CD4-positive, alpha-beta T cell (primary cell): ENCODE data around the gene GLCCI1. TPM values are rescaled to one million over a fixed set of nuclear protein-coding genes. Genes with fewer than 3 reads are reported as not detected.

Experiments used
- ATAC-seq: fragments of 200-7000 bp; cut with Tn5 transposase; one replicate; pipeline ENCODE4 v1.10.0; 2022; ENCODE audit warnings: mild to moderate bottlenecking; ENCODE audit not compliant: poor library complexity
- CTCF ChIA-PET: fragments of 350-600 bp; sonication (Branson Sonifier 250); formaldehyde crosslinking; loops from one replicate; lab custom pipeline; 2021; ENCODE audit warnings: antibody characterized with exemption, inconsistent platforms; lab: Charles Lee
- POLR2A ChIA-PET: fragments of 350-600 bp; sonication (Branson Sonifier 250); formaldehyde crosslinking; loops from one replicate; lab custom pipeline; 2021; ENCODE audit warnings: antibody characterized with exemption, inconsistent platforms; lab: Charles Lee
- DNase-seq, 14 experiments: peaks; one replicate each; pipeline ENCODE4 v3.0.0-alpha.2; 2013 to 2020; ENCODE audit warnings: mixed read lengths in 2 of 14
- H3K27ac ChIP-seq, 2 donors: one replicate each; pipeline versions ENCODE4 v1.5.1 to v1.7.0; 2013; ENCODE audit warnings: low read length in 2 of 2, low read depth in 1 of 2, mild to moderate bottlenecking in 1 of 2
- H3K27me3 ChIP-seq, 2 experiments: 1 replicate in 1 of 2; 2 replicates in 1 of 2; pipeline versions ENCODE4 v1.6.1 to v1.7.0; 2013; ENCODE audit warnings: low read length in 2 of 2, control low read depth in 1 of 2, mild to moderate bottlenecking in 1 of 2, moderate library complexity in 1 of 2; ENCODE audit not compliant: insufficient read depth in 2 of 2, control insufficient read depth in 1 of 2
- H3K36me3 ChIP-seq: one replicate; pipeline ENCODE4 v1.6.1; 2013; ENCODE audit warnings: low read length, control low read depth; ENCODE audit not compliant: insufficient read depth
- H3K4me1 ChIP-seq: one replicate; pipeline ENCODE4 v1.6.1; 2013; ENCODE audit warnings: low read length, control low read depth; ENCODE audit not compliant: insufficient read depth
- H3K4me3 ChIP-seq: one replicate; pipeline ENCODE4 v1.5.1; 2013; ENCODE audit warnings: mild to moderate bottlenecking, low read length, moderate library complexity
- H3K9me3 ChIP-seq, 2 experiments: 1 replicate in 1 of 2; 2 replicates in 1 of 2; pipeline versions ENCODE4 v1.6.1 to v1.7.0; 2013; ENCODE audit warnings: low read length in 2 of 2, mild to moderate bottlenecking in 2 of 2, control low read depth in 1 of 2, moderate library complexity in 1 of 2; ENCODE audit not compliant: control insufficient read depth in 1 of 2, insufficient read depth in 1 of 2
- H3K27ac Mint-ChIP-seq: one replicate; pipeline ENCODE4 v1.8.0; 2020; ENCODE audit warnings: mixed read lengths
- H3K27me3 Mint-ChIP-seq: one replicate; pipeline ENCODE4 v1.8.0; 2021; ENCODE audit warnings: mixed read lengths
- H3K36me3 Mint-ChIP-seq: one replicate; pipeline ENCODE4 v1.8.0; 2021; ENCODE audit warnings: low read depth, mixed read lengths
- H3K4me1 Mint-ChIP-seq: one replicate; pipeline ENCODE4 v1.8.0; 2021; ENCODE audit warnings: low read depth, mixed read lengths
- H3K4me3 Mint-ChIP-seq: one replicate; pipeline ENCODE4 v1.8.0; 2020; ENCODE audit warnings: mild to moderate bottlenecking, mixed read lengths
- H3K9me3 Mint-ChIP-seq: one replicate; pipeline ENCODE4 v1.8.0; 2020; ENCODE audit warnings: mixed read lengths
- CTCF ChIP-seq: fragments of 200-600 bp; IDR thresholded peaks from one replicate; pipeline ENCODE4 v1.8.0; 2022; ENCODE audit warnings: antibody characterized with exemption, mild to moderate bottlenecking
- intact Hi-C, 2 experiments: fragments of 100-400 bp; cut with DNase I in 1 of 2; cut with micrococcal nuclease in 1 of 2; formaldehyde crosslinking; loops; one replicate each; pipeline versions ENCODE4 v1.15.1 to v1.9.0; 2023 to 2025; cut with DNase I, micrococcal nuclease
- total RNA-seq, 174 experiments: library from RNA in 2 of 174; stranded (reverse) in 2 of 174; gene quantifications; one replicate each; pipeline ENCODE4 v1.2.3 and lab custom pipeline; 2021 to 2026

GLCCI1 gene
- total RNA-seq, 2 experiments from 2014 or later = 22.2 to 22.3 TPM

DNA sequence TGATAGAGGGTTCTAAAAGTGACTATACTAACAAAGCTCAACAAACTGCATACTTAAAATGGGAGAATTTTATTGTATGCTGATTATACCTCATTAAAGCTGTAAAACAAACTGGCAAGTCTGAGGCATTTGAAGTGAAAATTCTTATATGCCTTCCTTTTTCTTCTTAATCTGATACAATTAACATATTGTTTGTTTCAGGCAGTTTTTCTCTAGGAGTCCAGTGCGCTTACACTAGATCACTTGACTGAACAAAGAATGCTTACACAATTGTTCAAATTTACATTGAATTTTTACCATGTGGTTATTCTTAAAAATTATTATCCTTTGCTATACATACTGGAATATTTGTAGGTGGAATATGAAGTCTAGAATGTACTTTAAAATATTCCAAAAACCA lies 89.0 kb downstream of the GLCCI1 start:
- Mint-ChIP-seq H3K36me3 (peaks cover 75% of the 10 kb centered on the region), H3K27me3 (no peaks in the 10 kb centered on the region), H3K4me1 (peaks cover 18% of the 10 kb centered on the region), H3K9me3 (peaks cover under 1% of the 10 kb centered on the region), H3K4me3 (no peak overlapping the region), H3K27ac (no peak overlapping the region)
- Histone ChIP-seq H3K4me3 (no peak overlapping the region), H3K27me3 (no peaks in the 10 kb centered on the region), H3K36me3 (peaks cover 36% of the 10 kb centered on the region), H3K9me3 (no peaks in the 10 kb centered on the region), H3K4me1 (no peaks in the 10 kb centered on the region), H3K27ac (no peak overlapping the region)
- TF ChIP-seq CTCF = no peak
- intact Hi-C loops = no loop called here
- DNase-seq (no peak), ATAC-seq (no peak)
- CTCF ChIA-PET = no interaction called here
- POLR2A ChIA-PET = no interaction called here

DNA sequence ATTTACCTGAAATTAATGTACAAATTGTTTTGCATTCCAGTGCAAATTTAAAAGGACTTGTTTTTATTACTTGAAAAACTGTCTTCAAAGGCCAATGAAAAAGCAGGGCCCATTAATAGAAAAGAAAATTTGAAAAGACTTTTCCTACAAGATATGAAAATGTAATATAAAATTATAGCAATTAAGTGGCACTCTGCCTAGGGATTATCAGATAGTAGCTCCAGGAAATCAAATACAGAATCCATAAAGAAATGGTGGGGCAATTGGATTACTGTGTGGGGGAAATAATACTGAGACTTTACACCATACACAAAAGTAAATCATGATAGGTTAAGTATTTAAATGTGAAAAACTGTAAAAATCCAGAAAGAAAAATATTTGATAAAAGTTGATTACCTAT lies 89.7 kb downstream of the GLCCI1 start:
- Mint-ChIP-seq H3K4me1 (peaks cover 14% of the 10 kb centered on the region), H3K27me3 (no peaks in the 10 kb centered on the region), H3K27ac (no peak overlapping the region), H3K9me3 (peaks cover 2% of the 10 kb centered on the region), H3K36me3 (peaks cover 82% of the 10 kb centered on the region), H3K4me3 (no peak overlapping the region)
- ChIA-PET POLR2A (no interaction called here), CTCF (no interaction called here)
- Histone ChIP-seq H3K27ac (no peak overlapping the region), H3K4me3 (no peak overlapping the region), H3K9me3 (peaks cover 0 to 4% of the 10 kb centered on the region in 2 experiments), H3K36me3 (peaks cover 37% of the 10 kb centered on the region), H3K4me1 (peaks cover under 1% of the 10 kb centered on the region), H3K27me3 (no peaks in the 10 kb centered on the region)
- no peak for DNase-seq
- intact Hi-C loops = no loop called here
- ATAC-seq = no peak
- no peak for TF ChIP-seq CTCF

DNA sequence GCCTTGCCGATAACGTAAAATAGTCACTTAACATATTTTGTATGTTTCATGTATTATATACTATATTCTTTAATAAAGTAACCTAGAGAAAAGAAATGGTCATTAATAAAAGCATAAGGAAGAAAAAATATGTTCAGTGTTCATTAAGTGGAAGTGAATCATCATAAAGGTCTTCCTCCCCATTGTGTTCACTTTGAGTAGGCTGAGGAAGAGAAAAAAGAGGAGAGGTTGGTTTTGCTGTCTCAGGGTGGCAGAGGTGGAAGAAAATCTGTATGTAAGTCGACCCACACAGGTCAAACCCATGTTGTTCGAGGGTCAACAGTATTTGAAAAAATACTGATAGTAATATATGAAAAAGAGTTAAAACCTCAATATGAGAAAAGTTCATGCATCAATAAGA lies 90.3 kb downstream of the GLCCI1 start:
- no peak for ATAC-seq
- CTCF ChIA-PET = no interaction called here
- POLR2A ChIA-PET = no interaction called here
- H3K27me3 ChIP-seq = no peaks in the 10 kb centered on the region
- Mint-ChIP-seq H3K4me1 (peaks cover 18% of the 10 kb centered on the region), H3K4me3 (no peak overlapping the region), H3K27ac (no peak overlapping the region), H3K9me3 (peaks cover 2% of the 10 kb centered on the region), H3K27me3 (no peaks in the 10 kb centered on the region), H3K36me3 (peaks cover 88% of the 10 kb centered on the region)
- H3K36me3 ChIP-seq = peaks cover 37% of the 10 kb centered on the region
- no peak overlapping the region for H3K4me3 ChIP-seq
- DNase-seq = no peak
- H3K27ac ChIP-seq = no peak overlapping the region
- intact Hi-C loops = no loop called here
- no peak for TF ChIP-seq CTCF
- H3K4me1 ChIP-seq = peaks cover 4% of the 10 kb centered on the region
- H3K9me3 ChIP-seq = peaks cover 0 to 4% of the 10 kb centered on the region in 2 experiments
